DOHH2 (cell line): Measurements from ENCODE around the gene DOCK10.

Source experiments
- CTCF ChIP-seq: fragments of 200-600 bp; sonication (generic); IDR thresholded peaks from one replicate; pipeline ENCODE4 v1.5.1; 2014; ENCODE audit warnings: antibody characterized with exemption, mild to moderate bottlenecking, low read depth, low read length; ENCODE audit not compliant: poor library complexity, severe bottlenecking
- EZH2phosphoT487 ChIP-seq: fragments of 200-600 bp; sonication (generic); IDR thresholded peaks from 2 replicates; pipeline ENCODE4 v1.6.1; 2017; ENCODE audit warnings: borderline replicate concordance, mild to moderate bottlenecking, antibody characterized with exemption, low read length, moderate library complexity, mixed read lengths

GRCh38 chr2:225025917-225026571 is 16.2 kb downstream of the DOCK10 start:
- TF ChIP-seq CTCF (no peak), EZH2phosphoT487 (no peak)
